ENCODE data around the gene C1orf226. TPM values are rescaled to one million over a fixed set of nuclear protein-coding genes. Genes with fewer than 3 reads are reported as not detected.

C1orf226 gene
- total RNA-seq, 2 donors from 2014 or later: not detected

DNA sequence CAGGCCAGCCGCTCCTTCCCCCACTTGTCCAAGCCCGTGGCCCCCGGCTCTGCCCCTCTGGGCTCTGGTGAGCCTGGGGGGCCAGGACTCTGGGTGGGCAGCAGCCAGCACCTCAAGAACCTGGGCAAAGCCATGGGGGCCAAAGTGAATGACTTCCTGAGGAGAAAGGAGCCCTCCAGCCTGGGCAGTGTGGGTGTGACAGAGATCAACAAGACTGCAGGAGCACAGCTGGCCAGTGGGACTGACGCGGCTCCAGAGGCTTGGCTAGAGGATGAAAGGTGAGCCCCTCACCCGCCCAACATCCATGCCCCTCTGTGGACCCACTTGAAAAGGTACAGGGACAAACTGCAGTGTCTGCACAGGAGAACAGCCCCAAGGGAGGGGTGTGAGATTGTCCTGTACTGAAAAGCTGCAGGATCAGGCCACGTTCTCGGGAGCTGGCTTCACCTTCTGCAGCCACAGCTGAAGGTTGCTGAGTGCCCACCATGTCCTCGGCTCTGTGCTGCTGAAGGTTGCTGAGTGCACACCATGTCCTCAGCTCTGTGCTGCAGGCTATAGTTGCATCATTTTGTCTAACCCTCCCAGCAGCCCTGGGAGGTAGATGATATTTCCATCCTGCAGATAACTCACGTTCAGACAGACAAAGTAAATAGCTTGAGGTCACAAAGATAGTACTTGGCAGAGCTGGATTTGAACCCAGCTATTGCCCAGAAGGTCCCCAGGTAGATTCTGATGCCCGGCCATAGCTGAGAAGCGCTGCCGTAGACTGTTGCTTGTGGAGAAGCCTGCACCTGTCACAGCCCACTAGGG is 618 bp downstream of the C1orf226 start:
- Mint-ChIP-seq H3K4me3 (no peak overlapping the region), H3K4me1 (peaks cover 2% of the 10 kb centered on the region), H3K27ac (no peak overlapping the region), H3K27me3 (peaks cover 19% of the 10 kb centered on the region), H3K36me3 (ENCODE audit: low read depth) (peaks cover 2% of the 10 kb centered on the region)
- no peak for ATAC-seq
- DNase-seq: no peak
- no peaks in the 10 kb centered on the region for H3K9me3 ChIP-seq (ENCODE audit: control insufficient read depth, low read length, poor library complexity, severe bottlenecking)

- DNase-seq (no peak), ATAC-seq (no peak)
- H3K9me3 ChIP-seq (ENCODE audit: control insufficient read depth, low read length, poor library complexity, severe bottlenecking): no peaks in the 10 kb centered on the region
- H3K27ac Mint-ChIP-seq: no peak overlapping the region
- no peaks in the 10 kb centered on the region for H3K4me1 Mint-ChIP-seq
- H3K4me3 Mint-ChIP-seq: no peak overlapping the region
- peaks cover 28% of the 10 kb centered on the region for H3K27me3 Mint-ChIP-seq
- H3K36me3 Mint-ChIP-seq (ENCODE audit: low read depth): peaks cover 2% of the 10 kb centered on the region
Observed at GRCh38 chr1:162383091-162383490, 1.6 kb downstream of the C1orf226 start.

DNA sequence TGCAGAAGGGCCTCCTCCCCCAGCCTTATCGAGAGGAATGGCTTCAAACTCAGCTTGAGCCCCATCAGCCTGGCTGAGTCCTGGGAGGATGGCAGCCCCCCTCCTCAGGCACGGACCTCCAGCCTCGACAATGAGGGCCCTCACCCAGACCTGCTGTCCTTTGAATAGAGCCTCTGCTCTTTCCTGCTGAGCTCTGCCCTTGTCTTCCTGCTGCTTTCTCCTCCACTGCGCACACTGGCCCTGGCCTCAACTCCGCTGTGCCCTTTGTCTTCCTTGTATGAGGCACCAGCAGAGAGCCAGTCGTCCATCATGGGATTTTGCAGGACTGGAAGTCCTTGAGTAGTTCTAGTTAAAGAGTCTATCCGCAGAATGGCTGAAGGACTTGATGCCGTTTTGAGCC is 2.0 kb downstream of the C1orf226 start:
- H3K36me3 Mint-ChIP-seq (ENCODE audit: low read depth): peaks cover 2% of the 10 kb centered on the region
- no peak overlapping the region for H3K27ac Mint-ChIP-seq
- DNase-seq (no peak), ATAC-seq (no peak)
- peaks cover 33% of the 10 kb centered on the region for H3K27me3 Mint-ChIP-seq
- H3K9me3 ChIP-seq (ENCODE audit: control insufficient read depth, low read length, poor library complexity, severe bottlenecking): no peaks in the 10 kb centered on the region
- no peaks in the 10 kb centered on the region for H3K4me1 Mint-ChIP-seq
- H3K4me3 Mint-ChIP-seq: no peak overlapping the region

DNA sequence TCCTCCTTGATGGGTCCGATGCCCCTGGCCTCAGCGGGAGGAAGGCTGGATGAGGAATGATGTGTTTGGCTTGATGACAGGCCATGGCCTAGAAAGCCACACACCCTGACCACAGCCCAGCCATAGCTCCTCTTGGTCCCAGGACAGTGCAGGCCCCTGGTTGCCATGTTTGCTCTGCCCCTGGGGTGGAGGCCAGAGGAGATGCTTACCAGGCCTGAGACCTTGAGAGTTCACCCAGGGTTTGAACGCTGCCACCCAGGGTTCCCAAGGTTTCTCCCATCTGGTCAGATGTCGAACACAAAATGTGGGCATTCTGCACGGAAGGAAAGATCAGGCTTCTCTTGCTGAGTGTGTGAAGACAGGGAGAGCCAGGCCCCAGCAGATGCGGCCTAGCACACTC is 2.6 kb downstream of the C1orf226 start:
- DNase-seq: no peak
- no peak overlapping the region for H3K4me3 Mint-ChIP-seq
- peaks cover 2% of the 10 kb centered on the region for H3K36me3 Mint-ChIP-seq (ENCODE audit: low read depth)

DNA sequence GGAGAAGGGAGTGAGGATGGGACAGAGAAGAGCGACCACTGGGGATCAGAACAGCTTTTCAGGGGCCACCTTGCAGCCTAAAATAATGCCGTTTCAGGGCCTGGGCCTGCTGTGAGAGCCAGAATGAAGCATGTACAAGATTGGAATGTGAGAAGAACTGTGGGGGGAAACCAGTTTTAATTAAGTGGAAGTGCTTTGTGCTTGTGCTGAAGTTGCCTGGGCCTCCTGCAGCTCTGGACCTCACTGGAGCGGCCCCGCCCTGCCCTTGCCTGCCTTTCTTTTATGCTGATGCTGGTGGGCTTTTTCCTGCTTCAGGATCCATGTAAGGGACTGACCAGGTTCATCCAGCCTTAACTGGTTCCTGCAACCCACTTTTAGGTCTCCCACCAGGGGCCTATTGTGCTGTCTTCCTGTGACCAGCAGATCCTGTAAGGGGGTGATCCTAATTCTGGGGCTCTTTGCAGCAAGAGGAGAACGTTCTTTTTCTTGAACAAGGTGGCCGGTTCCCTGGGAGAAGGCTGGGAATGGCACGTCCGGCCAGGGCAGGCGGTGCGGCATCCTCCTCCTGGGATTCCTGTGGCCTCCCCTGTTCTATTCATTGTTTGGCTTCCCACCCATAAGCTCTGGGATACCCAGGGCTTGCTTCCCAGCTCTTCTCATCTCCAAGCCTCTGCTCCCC is 3.2 kb downstream of the C1orf226 start:
- Mint-ChIP-seq H3K27ac (no peak overlapping the region), H3K4me1 (peaks cover 8% of the 10 kb centered on the region), H3K36me3 (ENCODE audit: low read depth) (peaks cover 2% of the 10 kb centered on the region), H3K27me3 (peaks cover 45% of the 10 kb centered on the region), H3K4me3 (no peak overlapping the region)
- DNase-seq: no peak
- H3K9me3 ChIP-seq (ENCODE audit: control insufficient read depth, low read length, poor library complexity, severe bottlenecking): no peaks in the 10 kb centered on the region
- no peak for ATAC-seq

More for the DNA sequence above, 2.6 kb downstream of the C1orf226 start:
- no peaks in the 10 kb centered on the region for H3K9me3 ChIP-seq (ENCODE audit: control insufficient read depth, low read length, poor library complexity, severe bottlenecking)
- no peak overlapping the region for H3K27ac Mint-ChIP-seq
- H3K4me1 Mint-ChIP-seq: peaks cover 3% of the 10 kb centered on the region
- ATAC-seq: no peak
- H3K27me3 Mint-ChIP-seq: peaks cover 39% of the 10 kb centered on the region

DNA sequence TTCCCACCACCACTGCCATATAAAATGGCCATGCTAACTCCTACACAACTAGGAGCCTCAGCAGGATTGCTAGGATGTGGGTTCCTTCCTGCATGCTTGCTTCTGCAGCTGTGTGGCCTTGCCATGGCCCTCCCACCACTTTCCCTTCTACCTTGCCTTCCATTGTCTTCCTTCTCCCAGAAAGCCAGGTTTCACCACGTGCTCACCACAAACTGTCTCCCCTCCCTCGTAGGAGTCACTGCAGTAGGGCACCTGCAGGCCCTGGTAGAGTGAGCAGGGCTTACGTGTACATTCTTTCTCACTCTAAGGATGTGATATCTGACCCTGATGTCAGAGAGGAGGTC is 3.7 kb downstream of the C1orf226 start:
- no peak for ATAC-seq
- H3K27me3 Mint-ChIP-seq: peaks cover 50% of the 10 kb centered on the region

GRCh38 chr1:162385702-162386101 is 4.2 kb downstream of the C1orf226 start:
- DNase-seq (no peak), ATAC-seq (no peak)
- Mint-ChIP-seq H3K4me1 (peaks cover 11% of the 10 kb centered on the region), H3K27ac (no peak overlapping the region), H3K36me3 (ENCODE audit: low read depth) (peaks cover 2% of the 10 kb centered on the region), H3K4me3 (no peak overlapping the region), H3K27me3 (peaks cover 55% of the 10 kb centered on the region)
- no peaks in the 10 kb centered on the region for H3K9me3 ChIP-seq (ENCODE audit: control insufficient read depth, low read length, poor library complexity, severe bottlenecking)

More for the DNA sequence above, 3.7 kb downstream of the C1orf226 start:
- no peaks in the 10 kb centered on the region for H3K9me3 ChIP-seq (ENCODE audit: control insufficient read depth, low read length, poor library complexity, severe bottlenecking)
- no peak overlapping the region for H3K4me3 Mint-ChIP-seq
- DNase-seq: no peak
- peaks cover 2% of the 10 kb centered on the region for H3K36me3 Mint-ChIP-seq (ENCODE audit: low read depth)
- no peak overlapping the region for H3K27ac Mint-ChIP-seq
- peaks cover 8% of the 10 kb centered on the region for H3K4me1 Mint-ChIP-seq

- H3K4me1 Mint-ChIP-seq: peaks cover 13% of the 10 kb centered on the region
Observed at GRCh38 chr1:162386292-162387225, 5.0 kb downstream of the C1orf226 start.

GRCh38 chr1:162387226-162388082 is 5.9 kb downstream of the C1orf226 start:
- no peak overlapping the region for H3K4me3 Mint-ChIP-seq
- no peak overlapping the region for H3K27ac Mint-ChIP-seq
- peaks cover 56% of the 10 kb centered on the region for H3K27me3 Mint-ChIP-seq
- ATAC-seq (no peak), DNase-seq (no peak)
- H3K4me1 Mint-ChIP-seq: peaks cover 19% of the 10 kb centered on the region
- H3K9me3 ChIP-seq (ENCODE audit: control insufficient read depth, low read length, poor library complexity, severe bottlenecking): no peaks in the 10 kb centered on the region
- peaks cover 2% of the 10 kb centered on the region for H3K36me3 Mint-ChIP-seq (ENCODE audit: low read depth)

More at GRCh38 chr1:162386292-162387225, 5.0 kb downstream of the C1orf226 start:
- no peak overlapping the region for H3K4me3 Mint-ChIP-seq
- no peak overlapping the region for H3K27ac Mint-ChIP-seq
- ATAC-seq: no peak
- H3K9me3 ChIP-seq (ENCODE audit: control insufficient read depth, low read length, poor library complexity, severe bottlenecking): no peaks in the 10 kb centered on the region
- H3K27me3 Mint-ChIP-seq: peaks cover 56% of the 10 kb centered on the region
- H3K36me3 Mint-ChIP-seq (ENCODE audit: low read depth): peaks cover 2% of the 10 kb centered on the region
- DNase-seq: no peak

DNA sequence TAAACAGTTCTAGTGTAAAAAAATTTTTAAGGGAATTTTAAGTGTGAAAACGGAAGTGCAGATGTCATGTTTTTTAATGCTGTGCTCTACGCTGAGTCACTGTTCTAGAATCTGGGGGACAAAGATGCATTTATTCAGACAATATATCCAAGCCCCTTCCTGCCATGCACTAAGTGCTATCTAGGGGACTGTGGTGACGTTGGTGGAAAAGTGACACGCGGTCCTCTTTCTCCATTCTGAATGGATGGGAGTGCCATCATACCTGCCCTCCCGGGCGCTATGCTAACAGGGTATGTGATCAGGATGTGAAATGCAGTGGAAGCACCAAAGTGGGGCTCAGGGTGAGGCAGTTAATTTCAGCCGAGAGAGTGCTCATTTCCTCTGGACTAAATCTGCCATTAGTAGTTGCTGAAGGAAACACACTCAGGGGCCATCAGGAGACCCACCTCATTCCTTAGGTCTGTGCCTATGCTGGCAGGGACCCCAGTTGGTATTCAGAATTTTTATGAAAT is 6.6 kb downstream of the C1orf226 start:
- peaks cover 19% of the 10 kb centered on the region for H3K4me1 Mint-ChIP-seq

GRCh38 chr1:162388615-162389014 is 7.1 kb downstream of the C1orf226 start:
- no peaks in the 10 kb centered on the region for H3K9me3 ChIP-seq (ENCODE audit: control insufficient read depth, low read length, poor library complexity, severe bottlenecking)
- Mint-ChIP-seq H3K27me3 (peaks cover 49% of the 10 kb centered on the region), H3K4me3 (no peak overlapping the region), H3K36me3 (ENCODE audit: low read depth) (peaks cover 2% of the 10 kb centered on the region), H3K27ac (no peak overlapping the region), H3K4me1 (peaks cover 19% of the 10 kb centered on the region)
- ATAC-seq: no peak
- DNase-seq: no peak

More for the DNA sequence above, 6.6 kb downstream of the C1orf226 start:
- DNase-seq (no peak), ATAC-seq (no peak)
- Mint-ChIP-seq H3K4me3 (no peak overlapping the region), H3K27ac (no peak overlapping the region), H3K27me3 (peaks cover 50% of the 10 kb centered on the region), H3K36me3 (ENCODE audit: low read depth) (peaks cover 2% of the 10 kb centered on the region)
- H3K9me3 ChIP-seq (ENCODE audit: control insufficient read depth, low read length, poor library complexity, severe bottlenecking): no peaks in the 10 kb centered on the region
